Endothelial cell of hepatic sinusoid (primary cell): ENCODE data around the gene CAMTA1.
"Not testable (repeated sequence)": the region's sequence is repeated elsewhere in the genome, so short reads cannot be mapped to it uniquely, and the experiment has no call there.

Experiments used
- in situ Hi-C: cut with HindIII; loops from 2 replicates; pipeline ENCODE4 v1.10.0; 2017; ENCODE audit warnings: low sequenced_read_pairs

The CAMTA1 gene

DNA sequence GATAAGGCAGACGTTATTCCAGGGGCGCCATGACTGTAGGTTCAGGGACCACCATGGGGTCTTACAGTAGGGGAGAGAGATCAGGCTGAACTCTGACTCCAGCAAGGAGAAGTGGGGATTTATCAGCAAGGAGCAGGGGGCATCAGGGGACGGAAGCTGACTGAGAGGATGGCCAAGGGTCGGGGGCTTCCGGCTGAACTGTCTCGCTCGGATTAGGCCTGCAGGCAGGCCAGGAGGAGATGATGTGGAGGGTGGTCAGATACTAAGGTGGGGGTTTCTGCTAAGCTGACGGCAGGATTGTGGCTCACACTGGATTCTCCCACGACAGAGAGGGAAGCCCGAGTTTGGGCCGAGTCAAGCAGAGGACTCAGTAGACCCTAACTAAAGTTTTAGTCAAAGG is 798.9 kb downstream of the CAMTA1 start:
- in situ Hi-C loops: no loop called here

DNA sequence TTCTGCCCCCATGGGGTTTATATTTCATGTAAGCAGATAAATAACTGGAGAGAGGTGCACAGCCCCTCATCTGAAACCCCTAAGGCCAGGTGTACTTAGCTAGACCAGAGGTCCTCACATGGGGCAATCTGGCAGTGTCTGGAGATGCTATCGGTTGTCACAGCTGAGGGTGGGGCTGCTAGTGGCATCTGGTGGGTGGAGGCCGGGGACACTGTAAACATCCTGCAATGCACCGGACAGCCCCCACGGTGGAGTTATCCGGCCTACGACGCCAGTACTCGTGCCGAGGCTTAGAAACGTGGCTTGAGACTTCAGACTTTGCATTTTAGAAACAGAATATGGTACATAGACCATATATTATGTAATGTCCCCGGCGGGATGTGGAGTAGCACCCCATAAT is 799.4 kb downstream of the CAMTA1 start:
- in situ Hi-C loops: no loop called here

GRCh38 chr1:7585216-7585907 is 800.1 kb downstream of the CAMTA1 start:
- in situ Hi-C loops: no loop called here

DNA sequence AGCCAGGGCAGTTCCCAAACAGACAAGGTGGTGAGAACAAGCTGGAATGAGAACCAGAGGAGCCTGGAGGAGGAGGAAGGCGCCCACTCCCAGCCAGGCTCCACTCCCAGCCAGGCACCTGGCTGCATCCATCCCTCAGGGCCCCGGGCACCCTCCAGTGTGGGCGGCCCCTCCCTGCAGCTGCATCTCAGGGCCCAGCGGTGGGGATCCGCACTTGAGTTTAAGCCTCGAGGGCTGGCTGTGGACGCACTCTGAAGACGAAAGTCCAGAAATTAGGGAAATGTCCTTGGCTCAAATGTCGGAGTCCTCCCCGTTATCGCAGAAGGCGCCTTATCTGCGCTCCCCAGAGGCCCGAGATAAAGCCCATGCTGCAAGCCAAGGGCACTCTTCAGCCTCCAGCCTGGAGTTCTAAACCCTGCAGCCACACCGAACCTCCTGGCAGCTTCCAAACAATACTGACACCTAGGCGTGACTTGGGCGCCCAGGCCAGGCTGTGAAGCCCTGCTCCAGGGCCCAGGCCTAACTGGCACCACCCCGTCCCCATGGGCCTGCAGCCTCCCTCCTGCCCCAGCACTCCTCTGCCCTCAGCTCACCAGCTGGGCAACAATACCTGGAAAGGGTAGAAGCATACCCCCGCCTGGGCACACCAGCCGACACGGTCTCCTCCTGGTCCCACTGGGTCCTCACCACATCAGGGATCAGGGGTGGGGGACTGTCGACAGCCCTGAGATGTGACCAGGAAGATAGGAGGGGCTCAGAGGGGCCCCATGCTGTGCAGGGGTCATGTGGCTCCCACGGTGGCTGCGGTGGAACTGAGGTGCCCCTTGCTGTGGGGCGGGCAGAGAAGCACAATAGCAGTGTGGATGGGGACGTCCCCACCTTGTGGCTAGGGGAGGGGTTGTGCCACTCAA is 801.0 kb downstream of the CAMTA1 start:
- in situ Hi-C loops: no loop called here

DNA sequence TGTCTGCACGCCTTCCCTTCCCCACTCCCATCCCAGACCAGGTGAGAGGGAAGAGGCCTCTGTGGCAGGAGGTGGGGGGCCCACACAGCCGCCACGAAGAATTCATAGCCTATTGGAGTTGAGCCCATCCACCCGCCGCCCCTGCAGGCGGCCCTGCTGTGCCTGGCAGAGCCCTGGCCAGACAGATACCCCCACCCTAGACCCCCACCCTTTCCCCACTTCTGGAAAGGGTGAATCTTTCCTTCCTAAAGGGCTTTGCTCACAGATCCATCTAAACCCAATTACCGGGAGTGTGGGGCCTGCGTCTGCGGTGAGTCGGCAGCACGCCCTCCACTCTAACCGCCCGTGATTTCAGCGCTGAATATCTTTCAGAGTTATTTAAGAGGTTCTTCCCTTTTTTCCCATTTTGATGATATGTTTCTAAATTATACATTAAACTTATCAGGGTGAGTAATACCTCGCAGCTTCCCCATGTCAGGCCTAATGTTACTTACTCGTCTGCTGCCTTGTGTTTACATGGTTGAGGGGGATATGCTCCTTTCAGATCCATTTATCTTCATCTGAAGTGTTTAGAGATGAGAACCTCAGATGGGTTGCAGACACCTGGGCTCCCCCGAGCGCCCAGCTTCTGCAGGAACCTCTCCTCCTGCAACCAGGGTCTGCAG is 802.0 kb downstream of the CAMTA1 start:
- in situ Hi-C loops: no loop called here

DNA sequence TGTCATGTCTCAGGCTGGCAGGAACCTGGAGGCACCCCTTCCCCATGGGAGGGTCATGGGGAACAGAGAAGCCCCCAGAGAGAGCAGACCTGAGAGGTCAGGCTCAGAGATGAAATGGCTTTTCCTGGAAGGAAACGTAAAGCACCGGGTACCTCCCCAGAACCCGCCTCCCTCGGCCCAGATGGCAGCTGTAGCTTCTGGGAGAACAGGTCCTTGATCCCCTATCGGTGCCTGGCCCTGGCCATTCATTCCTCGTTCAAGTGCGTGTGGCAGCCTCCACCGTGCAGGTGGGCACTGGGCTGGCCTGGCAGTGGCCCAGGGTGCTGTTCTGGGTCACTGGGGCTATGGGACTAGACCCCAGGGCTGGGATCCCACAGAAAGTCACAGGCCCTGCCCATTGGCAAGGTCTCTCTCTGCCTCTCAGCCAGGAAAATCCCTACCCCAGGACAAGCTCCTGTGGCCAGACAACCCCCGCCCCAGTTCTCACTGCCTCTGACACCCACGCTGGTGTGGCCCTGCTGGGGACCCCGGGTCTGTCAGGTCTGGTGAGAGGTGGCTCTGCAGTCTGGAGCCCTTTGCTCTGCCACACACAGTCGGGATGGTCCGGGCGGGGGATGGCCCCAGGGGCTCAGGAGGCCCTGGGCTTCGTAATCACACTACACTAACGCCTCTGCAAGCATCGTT is 802.7 kb downstream of the CAMTA1 start:
- in situ Hi-C loops: no loop called here

DNA sequence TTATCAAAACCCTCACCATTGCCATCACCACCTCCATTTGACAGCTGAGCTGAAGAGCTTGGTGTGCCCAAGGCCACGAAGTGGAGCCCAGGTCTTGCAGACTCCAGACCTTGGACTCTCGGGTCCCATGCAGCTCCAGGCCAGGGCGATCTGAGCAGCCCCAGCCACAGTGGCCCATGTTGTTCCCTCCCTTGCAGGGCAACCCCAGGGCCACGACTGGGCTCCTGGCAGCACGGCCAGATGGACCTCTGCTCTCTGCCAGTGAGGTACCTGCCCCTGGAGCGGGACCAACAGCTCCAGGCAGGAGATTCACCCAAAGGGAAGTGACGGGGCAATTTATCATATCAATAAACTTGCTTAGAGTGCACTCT is 803.2 kb downstream of the CAMTA1 start:
- in situ Hi-C loops: no loop called here

DNA sequence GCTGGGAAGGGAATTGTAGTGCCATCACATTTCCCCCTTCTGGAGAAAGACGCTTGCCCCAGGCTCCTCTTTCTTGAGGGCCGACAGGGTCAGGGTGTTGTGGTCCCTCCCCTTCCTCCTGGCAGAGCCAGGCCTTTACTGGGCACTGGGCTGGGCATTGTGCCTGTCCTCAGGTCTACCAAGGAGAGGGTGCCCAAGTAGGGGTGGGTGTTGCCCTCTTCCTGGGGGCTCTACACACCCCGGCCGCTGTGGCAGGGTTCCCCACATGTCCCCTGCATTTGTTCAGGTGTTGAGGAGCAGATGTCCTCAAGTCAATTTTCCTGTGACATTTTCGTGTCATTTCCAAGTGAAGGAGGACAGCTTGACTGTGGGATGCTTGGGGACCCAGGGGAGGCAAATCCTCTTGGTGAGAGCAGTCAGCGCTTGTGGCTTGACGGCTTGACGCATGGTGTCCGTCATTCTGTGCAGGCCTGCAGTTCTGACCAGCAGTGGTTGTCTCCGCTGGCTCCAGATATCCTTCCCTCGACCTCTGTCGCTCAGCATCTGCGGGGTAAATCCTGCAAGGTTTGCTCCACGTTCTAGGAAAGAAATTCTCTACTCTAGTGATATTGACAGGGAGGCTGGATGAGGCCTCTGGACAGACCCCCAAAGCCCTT is 804.0 kb downstream of the CAMTA1 start:
- in situ Hi-C loops: no loop called here

DNA sequence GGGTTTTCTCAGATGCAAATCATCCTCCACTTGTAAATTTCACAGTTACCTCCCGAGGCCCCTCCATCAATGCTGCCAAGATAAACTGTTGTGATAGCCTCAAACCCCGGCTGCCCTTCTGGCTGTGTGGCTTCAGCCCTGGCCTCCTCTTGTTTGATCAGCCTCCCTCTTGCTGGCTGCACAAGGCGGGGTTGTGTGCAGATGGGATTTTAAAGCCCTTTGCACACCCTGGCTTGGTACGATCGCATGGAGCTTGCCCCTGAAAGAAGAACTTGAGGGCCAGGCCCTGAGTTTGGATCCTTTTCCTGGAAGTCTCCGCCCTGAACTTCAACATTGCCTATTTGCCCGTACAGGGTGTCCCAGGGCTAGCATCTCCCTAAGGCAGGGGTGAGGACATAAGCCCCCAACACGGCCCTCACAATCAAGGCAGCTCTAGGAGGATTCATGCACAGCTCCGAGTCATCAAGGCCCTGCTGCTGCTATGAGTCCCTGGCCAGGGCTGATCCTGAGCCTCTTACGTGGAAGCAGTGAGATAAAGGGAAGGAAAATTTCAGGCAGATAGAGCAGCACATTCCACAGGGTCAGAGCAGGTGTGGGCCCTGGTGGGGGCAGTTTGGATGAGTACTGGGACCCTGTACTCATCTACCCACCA is 804.6 kb downstream of the CAMTA1 start:
- in situ Hi-C loops: no loop called here

DNA sequence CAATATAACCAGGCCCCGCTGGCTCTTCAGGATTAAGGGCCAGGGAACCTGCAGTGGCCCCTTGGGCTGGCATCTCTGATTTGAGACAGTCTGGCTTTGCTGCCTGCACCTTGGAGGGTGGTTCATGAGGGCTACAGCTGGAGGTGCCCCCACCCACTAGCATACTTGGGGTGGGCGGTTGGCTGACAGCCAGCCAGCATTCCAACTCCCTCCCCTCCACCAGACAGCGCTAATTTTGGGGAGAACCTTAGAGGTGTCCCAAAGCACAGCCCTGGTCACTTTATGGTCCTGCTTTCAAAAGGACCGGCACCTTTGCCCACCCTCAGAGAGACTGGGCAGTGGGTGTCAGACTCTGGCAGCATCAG is 805.2 kb downstream of the CAMTA1 start:
- in situ Hi-C loops: no loop called here

DNA sequence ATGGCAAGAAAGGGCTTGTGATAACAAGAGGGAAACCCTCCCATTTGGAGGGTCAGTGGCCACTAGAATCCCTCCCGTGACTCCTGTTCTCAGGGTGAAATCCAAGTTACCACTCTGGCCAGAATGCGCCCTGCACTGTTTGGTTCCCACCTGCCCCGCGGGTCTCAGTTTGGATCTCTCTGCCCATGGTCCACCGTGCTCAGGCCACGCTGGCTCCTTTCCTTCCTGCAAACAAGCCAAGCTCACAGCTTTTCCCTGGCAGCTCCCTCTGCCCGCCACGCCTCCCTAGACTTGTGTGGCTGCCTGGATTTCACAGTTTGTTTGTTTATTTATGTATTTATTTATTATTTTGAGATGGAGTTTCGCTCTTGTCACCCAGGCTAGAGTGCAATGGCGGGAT is 806.3 kb downstream of the CAMTA1 start:
- in situ Hi-C loops: no loop called here

DNA sequence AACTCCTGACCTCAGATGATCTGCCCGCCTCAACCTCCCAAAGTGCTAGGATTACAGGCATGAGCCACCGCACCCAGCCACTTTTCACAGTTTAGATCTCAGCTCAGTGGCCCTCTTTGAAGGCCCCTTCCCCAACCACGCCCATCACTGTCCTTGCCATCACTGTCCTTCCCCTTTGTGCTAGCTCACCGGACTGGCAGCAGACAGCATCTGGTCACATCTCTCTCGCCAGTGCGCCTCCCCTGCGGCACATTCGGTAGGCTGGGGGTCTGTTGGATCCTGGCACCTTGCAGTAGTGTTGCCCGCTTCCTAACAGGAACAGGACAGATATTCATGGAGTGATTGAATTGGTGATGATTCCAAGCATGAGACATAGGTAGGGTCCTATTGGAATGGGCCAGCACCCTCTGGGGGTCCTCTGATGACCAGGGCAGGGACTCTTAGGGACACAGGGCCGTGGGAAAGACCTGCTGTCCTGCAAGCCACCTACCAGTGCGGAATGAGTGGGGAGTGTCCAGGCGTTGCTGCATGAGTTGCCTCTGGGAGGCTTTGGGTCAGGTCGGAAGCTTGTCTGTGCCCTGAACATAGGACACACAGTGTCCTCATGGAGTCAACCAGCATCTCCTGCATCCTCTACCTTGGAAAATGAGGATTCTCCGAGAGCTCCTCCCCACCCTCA is 807.0 kb downstream of the CAMTA1 start:
- in situ Hi-C loops: no loop called here

GRCh38 chr1:7594002-7594713 is 808.9 kb downstream of the CAMTA1 start:
- in situ Hi-C loops: no loop called here

DNA sequence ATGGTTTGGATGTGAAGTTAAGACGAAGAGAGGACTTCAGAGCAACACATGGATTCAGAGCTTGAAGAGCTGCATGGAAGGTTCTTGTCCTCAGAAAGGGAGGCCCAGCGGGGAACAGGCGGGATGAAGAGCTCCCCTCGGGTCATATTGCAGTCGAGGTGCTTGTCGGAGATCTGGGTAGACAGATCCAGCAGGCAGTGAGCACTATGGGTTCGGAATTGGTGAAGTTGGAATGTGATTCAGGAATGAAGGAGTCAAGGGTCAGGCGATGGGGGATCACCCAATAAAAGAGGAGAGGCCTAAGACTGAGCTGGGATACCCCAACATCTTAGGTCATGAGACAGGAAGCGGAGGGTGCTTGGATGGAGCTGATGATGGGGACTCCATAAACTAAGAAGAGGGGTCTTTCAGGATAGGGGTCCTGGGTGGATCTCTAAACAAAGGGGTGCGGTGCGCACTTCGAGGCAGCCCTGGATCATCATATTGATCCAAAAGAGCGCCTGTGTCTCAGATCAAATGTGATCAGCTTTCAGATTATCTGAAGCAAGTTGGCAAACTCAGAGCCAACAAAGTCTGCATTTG is 809.6 kb downstream of the CAMTA1 start:
- in situ Hi-C loops: no loop called here

DNA sequence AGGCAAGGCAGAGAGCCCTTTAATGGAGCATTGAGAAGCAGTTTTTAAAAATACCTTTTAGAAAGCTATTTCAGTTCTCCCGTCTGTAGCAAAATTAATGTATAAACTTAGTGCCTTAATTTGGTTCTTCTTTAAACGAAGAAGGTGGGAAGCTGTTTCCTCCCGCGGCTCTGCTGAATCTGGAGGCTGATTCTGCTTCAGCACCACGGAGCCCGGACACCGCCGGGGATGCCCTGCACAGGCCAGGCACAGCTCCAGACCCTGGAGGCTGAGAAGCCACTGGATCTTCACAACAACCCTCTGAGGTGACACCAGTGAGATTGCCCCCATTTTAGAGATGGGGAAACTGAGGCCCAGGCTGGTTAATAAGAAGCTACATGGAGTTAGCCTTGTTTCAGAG is 810.1 kb downstream of the CAMTA1 start:
- in situ Hi-C loops: no loop called here

DNA sequence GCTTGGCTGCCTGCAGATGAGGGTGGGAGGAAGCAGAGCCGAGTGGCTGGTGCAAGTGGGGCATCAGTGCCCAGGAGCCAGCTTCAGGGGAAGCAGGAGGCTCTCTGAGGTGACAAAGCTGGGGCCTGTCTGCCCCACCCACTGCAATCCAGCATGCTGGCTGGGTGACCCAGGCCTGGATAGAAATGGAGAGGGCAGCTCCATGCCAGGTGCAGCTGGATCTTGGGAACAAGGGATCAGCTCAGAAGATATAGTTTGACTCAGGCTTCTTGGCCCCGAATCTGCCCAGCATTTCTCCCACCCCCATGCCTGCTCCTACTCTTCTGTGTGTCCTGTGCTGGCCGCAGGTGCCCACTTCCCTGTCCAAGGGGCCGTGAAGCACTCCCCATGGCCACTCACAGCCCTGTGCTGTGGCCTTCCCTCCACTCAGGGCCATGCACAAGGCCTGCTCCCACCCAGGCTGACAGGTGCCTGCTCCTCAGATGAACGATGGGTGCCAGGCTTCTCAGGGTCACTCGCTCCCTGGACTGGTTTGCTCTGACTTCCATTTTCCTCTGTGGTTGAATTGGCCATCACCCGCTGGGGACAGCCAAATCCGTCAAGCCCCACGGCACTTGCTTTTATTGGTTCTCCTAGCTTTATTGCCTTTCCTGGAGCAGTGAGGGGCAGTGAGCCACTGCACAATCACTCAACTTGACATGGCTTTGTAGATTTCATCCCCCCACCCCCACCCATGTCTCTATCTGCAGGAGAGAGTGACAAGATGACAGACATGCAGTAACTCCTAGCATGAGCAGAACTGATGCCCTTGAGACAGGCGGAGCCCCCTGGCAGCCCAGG is 811.1 kb downstream of the CAMTA1 start:
- in situ Hi-C loops: no loop called here

DNA sequence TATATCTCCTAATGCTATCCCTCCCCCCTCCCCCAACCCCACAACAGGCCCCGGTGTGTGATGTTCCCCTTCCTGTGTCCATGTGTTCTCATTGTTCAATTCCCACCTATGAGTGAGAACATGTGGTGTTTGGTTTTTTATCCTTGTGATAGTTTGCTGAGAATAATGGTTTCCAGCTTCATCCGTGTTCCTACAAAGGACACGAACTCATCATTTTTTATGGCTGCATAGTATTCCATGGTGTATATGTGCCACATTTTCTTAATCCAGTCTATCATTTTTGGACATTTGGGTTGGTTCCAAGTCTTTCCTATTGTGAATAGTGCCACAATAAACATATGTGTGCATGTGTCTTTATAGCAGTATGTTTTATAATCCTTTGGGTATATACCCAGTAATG is 812.8 kb downstream of the CAMTA1 start:
- in situ Hi-C loops: not testable (repeated sequence)

DNA sequence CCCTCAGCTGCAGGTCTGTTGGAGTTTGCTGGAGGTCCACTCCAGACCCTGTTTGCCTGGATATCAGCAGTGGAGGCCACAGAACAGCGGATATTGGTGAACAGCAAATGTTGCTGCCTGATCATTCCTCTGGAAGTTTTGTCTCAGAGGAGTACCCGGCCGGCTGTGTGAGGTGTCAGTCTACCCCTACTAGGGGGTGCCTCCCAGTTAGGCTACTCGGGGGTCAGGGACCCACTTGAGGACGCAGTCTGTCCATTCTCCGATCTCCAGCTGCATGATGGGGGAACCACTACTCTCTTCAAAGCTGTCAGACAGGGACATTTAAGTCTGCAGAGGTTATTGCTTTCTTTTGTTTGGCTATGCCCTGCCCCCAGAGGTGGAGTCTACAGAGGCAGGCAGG is 819.7 kb downstream of the CAMTA1 start:
- in situ Hi-C loops: not testable (repeated sequence)
